AG04450 (cell line): ENCODE data around the gene UPK2. TPM values are rescaled to one million over a fixed set of nuclear protein-coding genes. Genes with fewer than 3 reads are reported as not detected.

Experiments used
- CTCF ChIA-PET: fragments of 300-600, 350-600 bp; formaldehyde crosslinking; extraction: SDS; loops from one replicate; lab custom pipeline; 2022; ENCODE audit warnings: antibody characterized with exemption, inconsistent platforms; lab: Charles Lee
- POLR2A ChIA-PET: fragments of 350-600 bp; formaldehyde crosslinking; extraction: SDS; loops from one replicate; lab custom pipeline; 2021; ENCODE audit warnings: antibody characterized with exemption, inconsistent platforms; lab: Yijun Ruan, JAX
- DNase-seq: peaks from one replicate; pipeline ENCODE4 v3.0.0-alpha.2; 2011; ENCODE audit warnings: low read depth, low spot score
- H3K27ac ChIP-seq: one replicate; pipeline ENCODE4 v1.5.1; 2012; ENCODE audit warnings: low read depth, low read length, control low read depth
- H3K27me3 ChIP-seq: one replicate; pipeline ENCODE4 v1.6.0; 2012; ENCODE audit warnings: low read length; ENCODE audit not compliant: control insufficient read depth, insufficient read depth
- H3K4me3 ChIP-seq: 2 replicates; pipeline ENCODE4 v1.5.1; 2011; ENCODE audit warnings: mild to moderate bottlenecking, low read depth, low read length, control low read depth
- H3K9me3 ChIP-seq: 2 replicates; pipeline ENCODE4 v1.5.1; 2012; ENCODE audit warnings: low read length; ENCODE audit not compliant: control insufficient read depth, insufficient read depth
- polyA plus RNA-seq: library from polyadenylated mRNA; depleted of rRNA; stranded (reverse); fragments of >200 nt; gene quantifications from 2 replicates; pipeline ENCODE4 v1.2.3, GENCODE V29; 2011
- TF ChIP-seq, protein P1 (sequence below): IDR thresholded peaks from 2 replicates; pipeline ENCODE4 v1.5.1; 2011; ENCODE audit warnings: low read depth, low read length, control low read depth, inconsistent platforms

UPK2 gene
- polyA plus RNA-seq, 1 experiment, result not detected

DNA sequence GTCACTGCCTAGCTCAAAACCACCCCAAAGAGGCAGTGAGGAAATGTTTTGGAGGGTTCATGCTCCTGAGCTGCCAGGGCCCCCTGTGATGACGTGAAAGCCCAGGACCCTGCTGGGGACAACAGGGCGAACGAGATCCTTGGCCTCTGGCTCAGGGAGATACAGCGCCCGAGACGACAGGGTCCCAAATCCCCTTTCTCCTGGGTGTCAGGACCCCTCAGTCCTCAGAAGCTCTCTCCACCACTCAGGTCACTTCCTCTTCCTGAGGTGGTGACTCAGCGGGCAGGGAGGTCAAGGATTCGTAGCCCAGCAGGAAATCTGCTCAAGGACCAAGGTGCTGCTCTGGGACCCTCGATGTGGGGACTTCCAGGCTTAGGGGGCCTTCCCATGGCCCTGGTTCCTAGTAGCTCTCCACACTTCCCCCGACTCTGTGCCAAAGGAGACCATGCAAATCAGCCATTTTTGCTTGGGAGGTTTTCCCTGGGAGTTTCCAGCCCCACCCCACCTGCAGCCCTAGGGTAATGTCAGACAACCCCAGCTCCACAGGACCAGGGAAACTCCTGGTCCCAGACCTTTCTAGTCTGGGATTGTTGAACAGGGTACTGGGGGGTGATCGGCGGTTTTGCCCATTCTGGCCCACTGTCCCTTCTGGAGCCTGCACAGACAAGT lies 43.2 kb upstream of the UPK2 start:
- H3K9me3 ChIP-seq, result no peaks in the 10 kb centered on the region; the same call in 1 of the 2 replicates
- H3K27ac ChIP-seq, result peak overlapping the region; percentile 92
- TF ChIP-seq, protein P1, sequence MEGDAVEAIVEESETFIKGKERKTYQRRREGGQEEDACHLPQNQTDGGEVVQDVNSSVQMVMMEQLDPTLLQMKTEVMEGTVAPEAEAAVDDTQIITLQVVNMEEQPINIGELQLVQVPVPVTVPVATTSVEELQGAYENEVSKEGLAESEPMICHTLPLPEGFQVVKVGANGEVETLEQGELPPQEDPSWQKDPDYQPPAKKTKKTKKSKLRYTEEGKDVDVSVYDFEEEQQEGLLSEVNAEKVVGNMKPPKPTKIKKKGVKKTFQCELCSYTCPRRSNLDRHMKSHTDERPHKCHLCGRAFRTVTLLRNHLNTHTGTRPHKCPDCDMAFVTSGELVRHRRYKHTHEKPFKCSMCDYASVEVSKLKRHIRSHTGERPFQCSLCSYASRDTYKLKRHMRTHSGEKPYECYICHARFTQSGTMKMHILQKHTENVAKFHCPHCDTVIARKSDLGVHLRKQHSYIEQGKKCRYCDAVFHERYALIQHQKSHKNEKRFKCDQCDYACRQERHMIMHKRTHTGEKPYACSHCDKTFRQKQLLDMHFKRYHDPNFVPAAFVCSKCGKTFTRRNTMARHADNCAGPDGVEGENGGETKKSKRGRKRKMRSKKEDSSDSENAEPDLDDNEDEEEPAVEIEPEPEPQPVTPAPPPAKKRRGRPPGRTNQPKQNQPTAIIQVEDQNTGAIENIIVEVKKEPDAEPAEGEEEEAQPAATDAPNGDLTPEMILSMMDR, result no peak
- CTCF ChIA-PET, result interaction anchor here (0.5 to 6.4 kb wide), 4 partner anchors 17 to 1806 kb away, joined by 3 to 76 read pairs (median 6); no protein-coding TSS in a partner anchor
- DNase-seq, result no peak
- POLR2A ChIA-PET, result interaction anchor here (0.6 to 5.1 kb wide), 2 partner anchors 13 to 213 kb away, joined by 3 to 81 read pairs; partner anchors contain the start of gene BCL9L
- no peaks in the 10 kb centered on the region for H3K27me3 ChIP-seq
- no peak overlapping the region; the same call in 1 of the 2 replicates for H3K4me3 ChIP-seq

- H3K27ac ChIP-seq, result peak overlapping the region; percentile 92
- no peaks in the 10 kb centered on the region; the same call in 1 of the 2 replicates for H3K9me3 ChIP-seq
- TF ChIP-seq, protein P1, result no peak
- no peaks in the 10 kb centered on the region for H3K27me3 ChIP-seq
- ChIA-PET POLR2A (interaction anchor here (5.1 kb wide), 1 partner anchor 13 kb away, joined by 81 read pairs; the partner anchor contains the start of gene BCL9L), CTCF (interaction anchor here (0.6 to 6.4 kb wide), 4 partner anchors 12 to 224 kb away, joined by 3 to 76 read pairs (median 6); partner anchors contain the start of gene BCL9L)
- no peak for DNase-seq
- H3K4me3 ChIP-seq, result 0 out of 2 replicates have a peak overlapping the region, but pooled peaks have one; percentile 10
These were observed 42.5 kb upstream of the UPK2 start for GRCh38 chr11:118913411-118914125.

GRCh38 chr11:118914178-118914918 lies 41.8 kb upstream of the UPK2 start:
- TF ChIP-seq, protein P1, result no peak
- ChIA-PET CTCF (interaction anchor here (0.8 to 6.4 kb wide), 3 partner anchors 12 to 16 kb away, joined by 3 to 76 read pairs (median 3); partner anchors contain the start of gene BCL9L), POLR2A (no interaction called here)
- Histone ChIP-seq H3K27me3 (no peaks in the 10 kb centered on the region), H3K9me3 (no peaks in the 10 kb centered on the region; the same call in 1 of the 2 replicates), H3K27ac (peak overlapping the region; percentile 70), H3K4me3 (no peak overlapping the region)
- DNase-seq, result no peak

GRCh38 chr11:118914987-118915386 lies 41.1 kb upstream of the UPK2 start:
- TF ChIP-seq, protein P1, result no peak
- Histone ChIP-seq H3K27me3 (no peaks in the 10 kb centered on the region), H3K27ac (no peak overlapping the region), H3K4me3 (no peak overlapping the region), H3K9me3 (no peaks in the 10 kb centered on the region; the same call in 1 of the 2 replicates)
- DNase-seq, result no peak
- POLR2A ChIA-PET, result no interaction called here
- CTCF ChIA-PET, result interaction anchor here (0.8 kb wide), 1 partner anchor 16 kb away, joined by 3 read pairs; no protein-coding TSS in a partner anchor
